K562 (cell line): ENCODE measurements around the gene TFDP1. TPM values are rescaled to one million over a fixed set of nuclear protein-coding genes. Genes with fewer than 3 reads are reported as not detected.

ENCODE experiments used
- ATAC-seq: fragments of 200-7000 bp; cut with Tn5 transposase; 3 replicates; pipeline ENCODE4 v1.9.1; 2020; ENCODE audit warnings: moderate library complexity
- BruUV-seq: library from RNA; stranded (reverse); fragments of 400-500 nt; replicated peaks from 2 replicates; lab custom pipeline; 2021; lab: Mats Ljungman, UMichigan
- CTCF ChIA-PET: fragments of 300-600 bp; formaldehyde crosslinking; extraction: SDS; loops from one replicate; lab custom pipeline; 2021; ENCODE audit warnings: low intra/inter-chr PET ratio; lab: Yijun Ruan, JAX
- POLR2A ChIA-PET: fragments of 300-600, 350-650 bp; sonication (Branson Sonifier 250); formaldehyde crosslinking; extraction: SDS; loops from one replicate; lab custom pipeline; 2021; ENCODE audit warnings: antibody characterized with exemption, inconsistent platforms; lab: Yijun Ruan, JAX
- DNase-seq, 4 experiments: peaks; one replicate each; pipeline versions ENCODE4 v3.0.0 to v3.0.0-alpha.2; 2011 to 2018; ENCODE audit warnings: low spot score in 3 of 4, mixed read lengths in 3 of 4; ENCODE audit errors: extremely low read depth in 1 of 4
- FAIRE-seq: peaks from 2 replicates; lab custom pipeline; 2011; peaks lifted over from hg19 to GRCh38; lab: Jason Lieb, UNC
- H2AFZ ChIP-seq: 2 replicates; pipeline ENCODE4 v1.6.0; 2011; ENCODE audit warnings: low read depth, low read length, control low read depth, inconsistent platforms
- H3K27ac ChIP-seq: fragments of 200-600 bp; 3 replicates; pipeline ENCODE4 v1.8.0; 2011; ENCODE audit warnings: low read depth, mild to moderate bottlenecking, control low read depth, inconsistent platforms, low read length, moderate library complexity, mixed read lengths; ENCODE audit errors: extremely low read depth
- H3K27me3 ChIP-seq, 2 experiments: fragments of 300-600 bp in 1 of 2; 2 replicates in 1 of 2; 3 replicates in 1 of 2; pipeline versions ENCODE4 v1.6.0 to v1.8.0; 2011; ENCODE audit warnings: inconsistent platforms in 2 of 2, low read length in 2 of 2, mild to moderate bottlenecking in 1 of 2, mixed read lengths in 1 of 2, moderate library complexity in 1 of 2; ENCODE audit not compliant: control insufficient read depth in 2 of 2, insufficient read depth in 2 of 2
- H3K36me3 ChIP-seq: fragments of 300-600 bp; 3 replicates; pipeline ENCODE4 v1.8.0; 2011; ENCODE audit warnings: mild to moderate bottlenecking, low read length, inconsistent platforms; ENCODE audit not compliant: control insufficient read depth, insufficient read depth
- H3K4me1 ChIP-seq, 2 experiments: fragments of 200-600 bp in 1 of 2; replicated peaks in 1 of 2; 2 replicates in 1 of 2; 3 replicates in 1 of 2; pipeline versions ENCODE4 v1.5.1 to v1.8.0; 2011; ENCODE audit warnings: inconsistent platforms in 2 of 2, low read length in 2 of 2, mild to moderate bottlenecking in 1 of 2, mixed read lengths in 1 of 2, moderate library complexity in 1 of 2; ENCODE audit not compliant: control insufficient read depth in 2 of 2, insufficient read depth in 2 of 2
- H3K4me2 ChIP-seq: 2 replicates; pipeline ENCODE4 v1.6.1; 2011; ENCODE audit warnings: low read length, control low read depth, inconsistent platforms, mixed read lengths; ENCODE audit not compliant: insufficient read depth
- H3K4me3 ChIP-seq: fragments of 200-600 bp; sonication (generic), shearing (Covaris generic); 2 replicates; pipeline ENCODE4 v1.5.1; 2016; ENCODE audit warnings: control low read depth, inconsistent platforms
- H3K79me2 ChIP-seq: fragments of 200-600 bp; 3 replicates; pipeline ENCODE4 v1.8.0; 2011; ENCODE audit warnings: low read length, inconsistent platforms; ENCODE audit not compliant: control insufficient read depth, insufficient read depth
- H3K9ac ChIP-seq, 2 experiments: 2 replicates each; pipeline versions ENCODE4 v1.6.0 to v1.6.1; 2011; ENCODE audit warnings: low read depth in 2 of 2, low read length in 2 of 2, control low read depth in 1 of 2, inconsistent platforms in 1 of 2, mild to moderate bottlenecking in 1 of 2, mixed read lengths in 1 of 2; ENCODE audit not compliant: insufficient read depth in 1 of 2
- H3K9me1 ChIP-seq: one replicate; pipeline ENCODE4 v1.6.0; 2011; ENCODE audit warnings: inconsistent platforms, mild to moderate bottlenecking, low read length, moderate library complexity; ENCODE audit not compliant: control insufficient read depth, insufficient read depth
- H3K9me3 ChIP-seq: replicated peaks from 2 replicates; pipeline ENCODE4 v1.5.1; 2011; ENCODE audit warnings: low read depth, low read length, inconsistent platforms; ENCODE audit not compliant: control insufficient read depth, insufficient read depth
- H4K20me1 ChIP-seq: replicated peaks from 2 replicates; pipeline ENCODE4 v1.6.1; 2011; ENCODE audit warnings: low read length, inconsistent platforms, mixed read lengths; ENCODE audit not compliant: control insufficient read depth, insufficient read depth
- FOXO4 ChIP-seq: fragments of 450-650 bp; formaldehyde crosslinking; IDR thresholded peaks from 2 replicates; pipeline ENCODE4 v1.4.0; 2020; ENCODE audit warnings: mild to moderate bottlenecking, moderate library complexity
- HDAC3 ChIP-seq: fragments of 450-650 bp; IDR thresholded peaks from 2 replicates; pipeline ENCODE4 v1.6.1; 2018; ENCODE audit warnings: borderline replicate concordance, mild to moderate bottlenecking, moderate library complexity; ENCODE audit not compliant: partially characterized antibody
- HMG20B ChIP-seq: fragments of 250-450 bp; sonication (Bioruptor Pico); IDR thresholded peaks from 2 replicates; pipeline ENCODE4 v1.5.0; 2021; ENCODE audit warnings: mild to moderate bottlenecking
- ID3 ChIP-seq, 2 experiments: fragments of 250-450 bp in 1 of 2; fragments of 450-650 bp in 1 of 2; sonication (Bioruptor Pico) in 1 of 2; IDR thresholded peaks; 2 replicates each; pipeline versions ENCODE4 v1.6.1 to v1.8.0; 2016 to 2021; ENCODE audit warnings: mild to moderate bottlenecking in 2 of 2, moderate library complexity in 2 of 2, missing compliant biosample characterization in 1 of 2, missing genetic modification characterization in 1 of 2
- IRF1 ChIP-seq: sonication (generic); formaldehyde crosslinking; IDR thresholded peaks from 2 replicates; pipeline ENCODE4 v1.8.0; 2022; ENCODE audit warnings: missing genetic modification reagents, mild to moderate bottlenecking, borderline replicate concordance
- KLF16 ChIP-seq: IDR thresholded peaks from 2 replicates; pipeline ENCODE4 v1.6.1; 2016; ENCODE audit warnings: antibody characterized with exemption
- MITF ChIP-seq: IDR thresholded peaks from 2 replicates; pipeline ENCODE4 v1.6.1; 2014; ENCODE audit warnings: antibody characterized with exemption
- POLR3G ChIP-seq: IDR thresholded peaks from 2 replicates; pipeline ENCODE4 v1.6.1; 2011; ENCODE audit not compliant: insufficient read length, insufficient replicate concordance; ENCODE audit errors: extremely low read depth
- SMARCA5 ChIP-seq: fragments of 450-650 bp; IDR thresholded peaks from 2 replicates; pipeline ENCODE4 v1.6.1; 2016
- TCF15 ChIP-seq: fragments of 250-450 bp; sonication (Bioruptor Pico); IDR thresholded peaks from 2 replicates; pipeline ENCODE4 v1.8.0; 2022; ENCODE audit warnings: moderate library complexity, mild to moderate bottlenecking, inconsistent platforms
- ZNF124 ChIP-seq: sonication (generic); formaldehyde crosslinking; IDR thresholded peaks from 2 replicates; pipeline ENCODE4 v1.8.1; 2022; ENCODE audit warnings: missing genetic modification reagents
- ZNF398 ChIP-seq: fragments of 250-450 bp; sonication (Bioruptor Pico); IDR thresholded peaks from 2 replicates; pipeline ENCODE4 v1.8.0; 2021; ENCODE audit warnings: moderate library complexity, mild to moderate bottlenecking, inconsistent platforms
- WGBS: fragments of 100-300 bp; shearing (Covaris generic); methylation state at CpG from one replicate; pipeline ENCODE4 v1.1.6; 2016; ENCODE audit warnings: low coverage, mixed read lengths; ENCODE audit not compliant: insufficient coverage; ENCODE audit errors: missing lambda C conversion rate; 5-methylcytosine and 5-hydroxymethylcytosine counted together
- in situ Hi-C: fragments of 300-500 bp; cut with MboI; formaldehyde crosslinking; loops from 4 replicates; pipeline ENCODE4 v1.15.0; 2018; ENCODE audit warnings: inconsistent platforms, mixed read lengths
- intact Hi-C: fragments of 100-400 bp; cut with micrococcal nuclease; formaldehyde crosslinking; loops from 2 replicates; pipeline ENCODE4 v1.14.2; 2022
- polyA plus RNA-seq, 8 experiments: library from polyadenylated mRNA; depleted of rRNA in 4 of 8; stranded (reverse) in 5 of 8; unstranded in 3 of 8; fragments of >200 nt; fragmentation: Nextera tagmentation in 2 of 8; fragmentation: Illumina TruSeq in 1 of 8; extraction: Ambion mirVana in 2 of 8; extraction: Trizol in 1 of 8; gene quantifications; 2 replicates each; pipeline versions ENCODE4 v1.2.1 to v1.2.3, GENCODE V29; 2011 to 2014; ENCODE audit warnings: inconsistent platforms in 1 of 8, missing spikeins in 1 of 8
- total RNA-seq, 7 experiments: library from RNA; depleted of rRNA in 6 of 7; stranded (reverse); fragments of >200 nt in 6 of 7; fragmentation: Illumina TruSeq in 2 of 7; extraction: Trizol in 2 of 7; gene quantifications; 2 replicates each; pipeline versions ENCODE4 v1.2.1 to v1.2.3, GENCODE V29; 2011 to 2021; ENCODE audit warnings: low replicate concordance in 1 of 7

TFDP1 gene
- total and polyA plus RNA-seq, 9 of the 15 experiments (the other 6 are each of a cell fraction or from before 2014, with no cell fraction given), result 33.8 to 145 (median 69.1) TPM

GRCh38 chr13:113596321-113597200 is 12.0 kb downstream of the TFDP1 start:
- no peak overlapping the region for H3K4me3 ChIP-seq
- H2AFZ ChIP-seq, result no peak overlapping the region
- BruUV-seq, result no TSS peak
- POLR2A ChIA-PET, result interaction anchor here (1.2 kb wide), 1 partner anchor 15 kb away, joined by 3 read pairs; no protein-coding TSS in a partner anchor
- 0 out of 2 replicates have a peak, but pooled peaks cover 3% of the 10 kb centered on the region for H4K20me1 ChIP-seq
- no peak overlapping the region for H3K4me2 ChIP-seq
- no peak overlapping the region for H3K9ac ChIP-seq
- H3K27me3 ChIP-seq, result no peaks in the 10 kb centered on the region
- no peaks in the 10 kb centered on the region for H3K9me1 ChIP-seq
- peaks cover 5% of the 10 kb centered on the region; the same call in 1 of the 2 replicates for H3K9me3 ChIP-seq
- ATAC-seq (no peak), FAIRE-seq (no peak), DNase-seq (no peak)
- H3K36me3 ChIP-seq, result peaks cover 73% of the 10 kb centered on the region; the same call in 2 of the 3 replicates
- 96% methylated on average over 17 of the region's 27 CpGs for WGBS
- H3K27ac ChIP-seq, result no peak overlapping the region
- in situ Hi-C loops (no loop called here), intact Hi-C loops (no loop called here)
- H3K79me2 ChIP-seq, result peaks cover 91% of the 10 kb centered on the region
- CTCF ChIA-PET, result no interaction called here
- H3K4me1 ChIP-seq, result peaks cover 0 to 9% of the 10 kb centered on the region in 2 experiments; a peak in 2 of 5 replicates
- TF ChIP-seq MITF (no peak), KLF16 (no peak), HDAC3 (no peak), ZNF124 (CRISPR knock-in tag) (no peak), IRF1 (CRISPR knock-in tag) (no peak), ZNF398 (CRISPR knock-in tag) (no peak), ID3 (CRISPR knock-in tag; IDR thresholded peaks at IDR 0.05) (no peak), ID3 (tag; IDR thresholded peaks at IDR 0.05) (no peak), HMG20B (no peak), FOXO4 (CRISPR knock-in tag) (no peak), POLR3G (no peak), TCF15 (CRISPR knock-in tag) (no peak), SMARCA5 (no peak)
